ENCODE results near the gene ASXL3. TPM values are rescaled to one million over a fixed set of nuclear protein-coding genes. Genes with fewer than 3 reads are reported as not detected.

Gene ASXL3
- total and polyA plus RNA-seq, 9 of the 15 experiments (the other 6 are each of a cell fraction or from before 2014, with no cell fraction given) = not detected

DNA sequence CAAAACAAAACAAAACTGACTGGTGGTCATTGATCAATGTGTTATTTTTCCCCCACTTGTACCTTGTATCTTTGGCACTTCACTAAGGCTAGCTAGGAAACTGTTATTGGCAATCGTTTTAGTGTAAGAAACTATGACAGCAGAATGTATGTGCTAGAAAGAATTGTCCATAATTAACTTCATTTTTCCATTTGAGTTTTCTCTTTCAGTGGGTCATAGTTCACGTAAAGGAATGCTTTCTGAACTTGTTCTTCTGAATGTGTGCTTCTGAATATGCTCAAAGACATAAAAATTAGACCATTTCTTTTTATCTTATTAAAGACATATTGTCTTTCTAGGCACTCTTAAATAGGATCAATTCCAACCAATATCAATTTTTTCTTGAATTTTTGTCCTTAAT, 132.2 kb downstream of the ASXL3 start (continued):
- no peak for TF ChIP-seq ZNF586 (CRISPR knock-in tag; conservative IDR thresholded peaks at IDR 0.05)

DNA sequence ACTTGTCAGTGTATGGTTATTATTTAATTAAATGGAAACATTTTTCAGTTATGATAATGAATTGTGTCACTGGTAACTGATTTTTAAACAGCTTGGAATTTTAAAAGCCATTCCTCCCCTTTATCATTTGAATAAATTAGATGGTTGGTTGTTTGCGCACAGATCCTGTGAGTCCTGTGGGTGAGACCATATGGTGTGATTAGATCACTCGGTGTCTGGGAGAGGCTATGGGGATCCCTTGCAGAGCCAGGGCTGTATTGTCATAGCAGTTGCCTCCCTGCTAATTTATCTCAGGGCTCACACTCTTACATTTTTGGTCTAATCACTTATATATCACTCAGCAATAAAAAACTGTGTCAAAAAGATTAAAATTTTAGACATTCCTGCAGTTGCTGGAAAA, 133.5 kb downstream of the ASXL3 start:
- Histone ChIP-seq H3K4me2 (ENCODE audit: insufficient read depth, low read length) (no peak overlapping the region), H3K27me3 (ENCODE audit: control insufficient read depth in 2 of 2, insufficient read depth in 2 of 2, low read length in 2 of 2) (no peaks in the 10 kb centered on the region), H3K27ac (ENCODE audit: extremely low read depth, low read depth, low read length) (no peak overlapping the region), H3K9me1 (ENCODE audit: control insufficient read depth, insufficient read depth, low read length) (no peaks in the 10 kb centered on the region), H3K4me1 (replicated peaks in 1 of 2; ENCODE audit: control insufficient read depth in 2 of 2, insufficient read depth in 2 of 2, low read length in 2 of 2) (no peaks in the 10 kb centered on the region), H3K4me3 (no peak overlapping the region), H4K20me1 (replicated peaks; ENCODE audit: control insufficient read depth, insufficient read depth, low read length) (no peaks in the 10 kb centered on the region), H3K9me3 (replicated peaks; ENCODE audit: control insufficient read depth, insufficient read depth, low read depth, low read length) (no peaks in the 10 kb centered on the region), H3K79me2 (ENCODE audit: control insufficient read depth, insufficient read depth, low read length) (no peaks in the 10 kb centered on the region), H2AFZ (ENCODE audit: low read depth, low read length) (no peak overlapping the region), H3K9ac (ENCODE audit: insufficient read depth in 1 of 2, low read depth in 2 of 2, low read length in 2 of 2) (no peak overlapping the region), H3K36me3 (ENCODE audit: control insufficient read depth, insufficient read depth, low read length) (no peaks in the 10 kb centered on the region)
- FAIRE-seq (no peak), ATAC-seq (no peak), DNase-seq (ENCODE audit: extremely low read depth in 1 of 4, low spot score in 3 of 4) (no peak)
- ChIA-PET CTCF (ENCODE audit: low intra/inter-chr PET ratio) (no interaction called here), POLR2A (no interaction called here)
- intact Hi-C loops (cut with micrococcal nuclease) = no loop called here
- WGBS (ENCODE audit: insufficient coverage, low coverage, missing lambda C conversion rate) = 3% methylated on average over 2 of the region's 2 CpGs
- in situ Hi-C loops (cut with MboI) = no loop called here
- no TSS peak for BruUV-seq (replicated peaks)
- TF ChIP-seq ILF3 (IDR thresholded peaks at IDR 0.05; ENCODE audit: borderline replicate concordance) (no peak), ZNF561 (CRISPR knock-in tag; conservative IDR thresholded peaks at IDR 0.05) (no peak), RAD51 (IDR thresholded peaks at IDR 0.05; ENCODE audit: borderline replicate concordance, low read depth) (no peak), KDM5B (IDR thresholded peaks at IDR 0.05; ENCODE audit: insufficient replicate concordance, low read depth, low read length) (no peak)
- TF ChIP-seq, protein P1, sequence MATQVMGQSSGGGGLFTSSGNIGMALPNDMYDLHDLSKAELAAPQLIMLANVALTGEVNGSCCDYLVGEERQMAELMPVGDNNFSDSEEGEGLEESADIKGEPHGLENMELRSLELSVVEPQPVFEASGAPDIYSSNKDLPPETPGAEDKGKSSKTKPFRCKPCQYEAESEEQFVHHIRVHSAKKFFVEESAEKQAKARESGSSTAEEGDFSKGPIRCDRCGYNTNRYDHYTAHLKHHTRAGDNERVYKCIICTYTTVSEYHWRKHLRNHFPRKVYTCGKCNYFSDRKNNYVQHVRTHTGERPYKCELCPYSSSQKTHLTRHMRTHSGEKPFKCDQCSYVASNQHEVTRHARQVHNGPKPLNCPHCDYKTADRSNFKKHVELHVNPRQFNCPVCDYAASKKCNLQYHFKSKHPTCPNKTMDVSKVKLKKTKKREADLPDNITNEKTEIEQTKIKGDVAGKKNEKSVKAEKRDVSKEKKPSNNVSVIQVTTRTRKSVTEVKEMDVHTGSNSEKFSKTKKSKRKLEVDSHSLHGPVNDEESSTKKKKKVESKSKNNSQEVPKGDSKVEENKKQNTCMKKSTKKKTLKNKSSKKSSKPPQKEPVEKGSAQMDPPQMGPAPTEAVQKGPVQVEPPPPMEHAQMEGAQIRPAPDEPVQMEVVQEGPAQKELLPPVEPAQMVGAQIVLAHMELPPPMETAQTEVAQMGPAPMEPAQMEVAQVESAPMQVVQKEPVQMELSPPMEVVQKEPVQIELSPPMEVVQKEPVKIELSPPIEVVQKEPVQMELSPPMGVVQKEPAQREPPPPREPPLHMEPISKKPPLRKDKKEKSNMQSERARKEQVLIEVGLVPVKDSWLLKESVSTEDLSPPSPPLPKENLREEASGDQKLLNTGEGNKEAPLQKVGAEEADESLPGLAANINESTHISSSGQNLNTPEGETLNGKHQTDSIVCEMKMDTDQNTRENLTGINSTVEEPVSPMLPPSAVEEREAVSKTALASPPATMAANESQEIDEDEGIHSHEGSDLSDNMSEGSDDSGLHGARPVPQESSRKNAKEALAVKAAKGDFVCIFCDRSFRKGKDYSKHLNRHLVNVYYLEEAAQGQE (IDR thresholded peaks at IDR 0.05; ENCODE audit: borderline replicate concordance) = no peak
- TF ChIP-seq, protein P1 (CRISPR knock-in tag; IDR thresholded peaks at IDR 0.05; ENCODE audit: low read depth) = no peak
- TF ChIP-seq, protein P2, sequence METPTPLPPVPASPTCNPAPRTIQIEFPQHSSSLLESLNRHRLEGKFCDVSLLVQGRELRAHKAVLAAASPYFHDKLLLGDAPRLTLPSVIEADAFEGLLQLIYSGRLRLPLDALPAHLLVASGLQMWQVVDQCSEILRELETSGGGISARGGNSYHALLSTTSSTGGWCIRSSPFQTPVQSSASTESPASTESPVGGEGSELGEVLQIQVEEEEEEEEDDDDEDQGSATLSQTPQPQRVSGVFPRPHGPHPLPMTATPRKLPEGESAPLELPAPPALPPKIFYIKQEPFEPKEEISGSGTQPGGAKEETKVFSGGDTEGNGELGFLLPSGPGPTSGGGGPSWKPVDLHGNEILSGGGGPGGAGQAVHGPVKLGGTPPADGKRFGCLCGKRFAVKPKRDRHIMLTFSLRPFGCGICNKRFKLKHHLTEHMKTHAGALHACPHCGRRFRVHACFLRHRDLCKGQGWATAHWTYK (CRISPR knock-in tag; IDR thresholded peaks at IDR 0.05) = no peak

Measured in K562 (cell line).